ENCODE measurements around the gene NGFR.
"Not testable (repeated sequence)": the region's sequence is repeated elsewhere in the genome, so short reads cannot be mapped to it uniquely, and the experiment has no call there.

The NGFR gene

GRCh38 chr17:49502254-49502653 is 7.2 kb downstream of the NGFR start:
- H3K36me3 ChIP-seq (ENCODE audit: control insufficient read depth in 2 of 2, insufficient read depth in 1 of 2, low read length in 2 of 2): no peaks in the 10 kb centered on the region
- TF ChIP-seq ZNF341 (tag by site-specific recombination; IDR thresholded peaks at IDR 0.05; ENCODE audit: low read depth): peak; percentile 24; the same call in 1 of the 2 replicates
- TF ChIP-seq SCRT2 (tag by site-specific recombination; IDR thresholded peaks at IDR 0.05): no peak
- TF ChIP-seq ZIC2 (tag by site-specific recombination; IDR thresholded peaks at IDR 0.05): peak; percentile 54
- peaks cover 7% of the 10 kb centered on the region; the same call in 1 of the 2 replicates for H3K4me1 ChIP-seq (ENCODE audit: control insufficient read depth, insufficient read depth, low read length)
- H3K4me3 ChIP-seq (ENCODE audit: low read depth, low read length): no peak overlapping the region
- ChIA-PET CTCF (interaction anchor here (0.6 to 2.5 kb wide), 3 partner anchors 27 to 54 kb away, joined by 3 to 10 read pairs (median 3); no protein-coding TSS in a partner anchor), POLR2A (no interaction called here)
- H3K9me3 ChIP-seq (ENCODE audit: control insufficient read depth, insufficient read depth, low read depth, low read length): no peaks in the 10 kb centered on the region
- H3K27ac ChIP-seq (ENCODE audit: extremely low read depth, low read depth, low read length): no peak overlapping the region

GRCh38 chr17:49502680-49503079 is 7.6 kb downstream of the NGFR start:
- H3K4me3 ChIP-seq (ENCODE audit: low read depth, low read length); H3K36me3 ChIP-seq (ENCODE audit: control insufficient read depth in 2 of 2, insufficient read depth in 1 of 2, low read length in 2 of 2); H3K4me1 ChIP-seq (ENCODE audit: control insufficient read depth, insufficient read depth, low read length); H3K27ac ChIP-seq (ENCODE audit: extremely low read depth, low read depth, low read length); H3K9me3 ChIP-seq (ENCODE audit: control insufficient read depth, insufficient read depth, low read depth, low read length); POLR2A ChIA-PET: not testable (repeated sequence)
- TF ChIP-seq PRDM1 (tag by site-specific recombination; IDR thresholded peaks at IDR 0.05) (peak; percentile 70), ZNF366 (tag by site-specific recombination; conservative IDR thresholded peaks at IDR 0.05) (peak; percentile 97)
- CTCF ChIA-PET: interaction anchor here (0.7 to 2.5 kb wide), 2 partner anchors 48 to 53 kb away, joined by 3 to 10 read pairs; no protein-coding TSS in a partner anchor

GRCh38 chr17:49504369-49504768 is 9.3 kb downstream of the NGFR start:
- ChIA-PET POLR2A (no interaction called here), CTCF (interaction anchor here (0.6 to 2.6 kb wide), 4 partner anchors 8 to 51 kb away, joined by 3 to 14 read pairs (median 8); partner anchors contain the start of gene NGFR)
- H3K27ac ChIP-seq (ENCODE audit: extremely low read depth, low read depth, low read length): no peak overlapping the region
- no peaks in the 10 kb centered on the region for H3K36me3 ChIP-seq (ENCODE audit: control insufficient read depth in 2 of 2, insufficient read depth in 1 of 2, low read length in 2 of 2)
- TF ChIP-seq ZNF768 (tag by site-specific recombination; IDR thresholded peaks at IDR 0.05) (peak; percentile 78; the same call in 1 of the 2 replicates), ZBTB21 (tag by site-specific recombination; IDR thresholded peaks at IDR 0.05) (no peak), ZNF707 (tag by site-specific recombination; IDR thresholded peaks at IDR 0.05) (no peak), ZNF670 (tag by site-specific recombination; IDR thresholded peaks at IDR 0.05; ENCODE audit: low read depth) (no peak), ZBTB26 (tag by site-specific recombination; optimal IDR thresholded peaks at IDR 0.05) (no peak), ZNF610 (tag by site-specific recombination; IDR thresholded peaks at IDR 0.05; ENCODE audit: borderline replicate concordance) (no peak)
- no peaks in the 10 kb centered on the region for H3K9me3 ChIP-seq (ENCODE audit: control insufficient read depth, insufficient read depth, low read depth, low read length)
- no peak overlapping the region for H3K4me3 ChIP-seq (ENCODE audit: low read depth, low read length)
- peaks cover 10% of the 10 kb centered on the region for H3K4me1 ChIP-seq (ENCODE audit: control insufficient read depth, insufficient read depth, low read length)

GRCh38 chr17:49505854-49506253 is 10.8 kb downstream of the NGFR start:
- Histone ChIP-seq H3K4me3 (ENCODE audit: low read depth, low read length) (no peak overlapping the region), H3K4me1 (ENCODE audit: control insufficient read depth, insufficient read depth, low read length) (peaks cover 10% of the 10 kb centered on the region), H3K27ac (ENCODE audit: extremely low read depth, low read depth, low read length) (no peak overlapping the region), H3K9me3 (ENCODE audit: control insufficient read depth, insufficient read depth, low read depth, low read length) (no peaks in the 10 kb centered on the region), H3K36me3 (ENCODE audit: control insufficient read depth in 2 of 2, insufficient read depth in 1 of 2, low read length in 2 of 2) (no peaks in the 10 kb centered on the region)
- ChIA-PET POLR2A (interaction anchor here (3.9 kb wide), 1 partner anchor 9 kb away, joined by 32 read pairs; the partner anchor contains the start of gene NGFR), CTCF (interaction anchor here (1.2 to 2.6 kb wide), 3 partner anchors 9 to 71 kb away, joined by 3 to 14 read pairs (median 14); partner anchors contain the start of gene NGFR)
- TF ChIP-seq ZNF571 (tag by site-specific recombination; IDR thresholded peaks at IDR 0.05) (no peak), PRDM6 (tag by site-specific recombination; IDR thresholded peaks at IDR 0.05) (no peak), ZNF610 (tag by site-specific recombination; IDR thresholded peaks at IDR 0.05; ENCODE audit: borderline replicate concordance) (no peak), ZIC2 (tag by site-specific recombination; IDR thresholded peaks at IDR 0.05) (no peak), ZNF426 (tag by site-specific recombination; IDR thresholded peaks at IDR 0.05) (no peak), ZFP3 (tag by site-specific recombination; IDR thresholded peaks at IDR 0.05; ENCODE audit: low read depth) (no peak), SP3 (tag by site-specific recombination; IDR thresholded peaks at IDR 0.05) (no peak), ZSCAN23 (tag by site-specific recombination; IDR thresholded peaks at IDR 0.05) (no peak), GFI1B (tag by site-specific recombination; IDR thresholded peaks at IDR 0.05) (no peak), ZNF423 (tag by site-specific recombination; IDR thresholded peaks at IDR 0.05) (no peak), ZNF37A (tag by site-specific recombination; IDR thresholded peaks at IDR 0.05) (no peak), BCL11B (tag by site-specific recombination; IDR thresholded peaks at IDR 0.05; ENCODE audit: low read depth) (no peak), ZNF692 (tag by site-specific recombination; IDR thresholded peaks at IDR 0.05) (no peak), ZNF416 (tag by site-specific recombination; IDR thresholded peaks at IDR 0.05) (no peak), ZNF354C (tag by site-specific recombination; IDR thresholded peaks at IDR 0.05; ENCODE audit: borderline replicate concordance, low read depth) (no peak), ZNF785 (tag by site-specific recombination; IDR thresholded peaks at IDR 0.05) (no peak), ZBTB7A (tag by site-specific recombination; IDR thresholded peaks at IDR 0.05; ENCODE audit: low read depth) (no peak)

Data from HEK293 (cell line).